ENCODE results near the gene DLGAP1.

The DLGAP1 gene

GRCh38 chr18:3985020-3985419, 470.1 kb downstream of the DLGAP1 start (continued):
- no peak for TF ChIP-seq ZNF70 (CRISPR knock-in tag; IDR thresholded peaks at IDR 0.05)
- no peak for TF ChIP-seq ZC3H10 (CRISPR knock-in tag; IDR thresholded peaks at IDR 0.05)
- no peak for TF ChIP-seq GLIS3 (CRISPR knock-in tag; IDR thresholded peaks at IDR 0.05)
- TF ChIP-seq TOX (CRISPR knock-in tag; IDR thresholded peaks at IDR 0.05; ENCODE audit: borderline replicate concordance), result no peak

GRCh38 chr18:3984163-3984757, 470.8 kb downstream of the DLGAP1 start:
- ATAC-seq, result no peak
- no peak for TF ChIP-seq TOX (CRISPR knock-in tag; IDR thresholded peaks at IDR 0.05; ENCODE audit: borderline replicate concordance)
- TF ChIP-seq PATZ1 (CRISPR knock-in tag; IDR thresholded peaks at IDR 0.05; ENCODE audit: borderline replicate concordance), result no peak
- no peak for TF ChIP-seq POU6F1 (CRISPR knock-in tag; IDR thresholded peaks at IDR 0.05; ENCODE audit: borderline replicate concordance, low read depth)
- no peak for TF ChIP-seq CREB5 (CRISPR knock-in tag; IDR thresholded peaks at IDR 0.05; ENCODE audit: low read depth)
- TF ChIP-seq ZNF70 (CRISPR knock-in tag; IDR thresholded peaks at IDR 0.05), result no peak
- no peak for TF ChIP-seq ZNF565 (CRISPR knock-in tag; conservative IDR thresholded peaks at IDR 0.05; ENCODE audit: low read depth)
- TF ChIP-seq ISL1 (CRISPR knock-in tag; IDR thresholded peaks at IDR 0.05), result no peak
- no peak for TF ChIP-seq SNAI2 (CRISPR knock-in tag; IDR thresholded peaks at IDR 0.05)
- no peak for TF ChIP-seq CSRNP3 (CRISPR knock-in tag; IDR thresholded peaks at IDR 0.05)
- TF ChIP-seq BACH2 (CRISPR knock-in tag; IDR thresholded peaks at IDR 0.05; ENCODE audit: borderline replicate concordance), result no peak
- no peak for TF ChIP-seq PPARA (CRISPR knock-in tag; IDR thresholded peaks at IDR 0.05; ENCODE audit: borderline replicate concordance)
- no peak for TF ChIP-seq TSHZ2 (CRISPR knock-in tag; IDR thresholded peaks at IDR 0.05)
- no peak for TF ChIP-seq OSR1 (CRISPR knock-in tag; IDR thresholded peaks at IDR 0.05)
- TF ChIP-seq ZFP30 (CRISPR knock-in tag; IDR thresholded peaks at IDR 0.05), result no peak

- no peak for ATAC-seq
- no peak for TF ChIP-seq ZC3H10 (CRISPR knock-in tag; IDR thresholded peaks at IDR 0.05)
- no peak for TF ChIP-seq POU6F1 (CRISPR knock-in tag; IDR thresholded peaks at IDR 0.05; ENCODE audit: borderline replicate concordance, low read depth)
- no peak for TF ChIP-seq ZNF565 (CRISPR knock-in tag; conservative IDR thresholded peaks at IDR 0.05; ENCODE audit: low read depth)
- TF ChIP-seq OSR1 (CRISPR knock-in tag; IDR thresholded peaks at IDR 0.05), result no peak
- TF ChIP-seq CREB5 (CRISPR knock-in tag; IDR thresholded peaks at IDR 0.05; ENCODE audit: low read depth), result no peak
- TF ChIP-seq ISL1 (CRISPR knock-in tag; IDR thresholded peaks at IDR 0.05), result no peak
- TF ChIP-seq PATZ1 (CRISPR knock-in tag; IDR thresholded peaks at IDR 0.05; ENCODE audit: borderline replicate concordance), result no peak
- no peak for TF ChIP-seq ZFP3 (CRISPR knock-in tag; IDR thresholded peaks at IDR 0.05)
- TF ChIP-seq SNAI2 (CRISPR knock-in tag; IDR thresholded peaks at IDR 0.05), result no peak
- TF ChIP-seq CSDC2 (CRISPR knock-in tag; IDR thresholded peaks at IDR 0.05), result no peak
- TF ChIP-seq PPARA (CRISPR knock-in tag; IDR thresholded peaks at IDR 0.05; ENCODE audit: borderline replicate concordance), result no peak
- no peak for TF ChIP-seq TOX (CRISPR knock-in tag; IDR thresholded peaks at IDR 0.05; ENCODE audit: borderline replicate concordance)
- TF ChIP-seq ESRRG (CRISPR knock-in tag; IDR thresholded peaks at IDR 0.05), result no peak
- TF ChIP-seq BACH2 (CRISPR knock-in tag; IDR thresholded peaks at IDR 0.05; ENCODE audit: borderline replicate concordance), result no peak
Measured at GRCh38 chr18:3983351-3983969, 471.6 kb downstream of the DLGAP1 start.

All from SK-N-SH treated with all-trans-retinoic acid at 6 μM for 48 hours (cell line).